Measurements from ENCODE around the gene ERFL.

ERFL gene

GRCh38 chr19:41902594-41902993 lies 25.7 kb downstream of the ERFL start:
- no peak overlapping the region for H3K4me3 ChIP-seq (ENCODE audit: low read depth, low read length)
- peaks cover 65% of the 10 kb centered on the region for H3K36me3 ChIP-seq (ENCODE audit: control insufficient read depth, insufficient read depth, low read length)
- H3K4me1 ChIP-seq (ENCODE audit: control insufficient read depth, insufficient read depth, low read length), result no peaks in the 10 kb centered on the region

GRCh38 chr19:41901707-41902360 lies 26.4 kb downstream of the ERFL start:
- no peaks in the 10 kb centered on the region for H3K4me1 ChIP-seq (ENCODE audit: control insufficient read depth, insufficient read depth, low read length)
- H3K4me3 ChIP-seq (ENCODE audit: low read depth, low read length), result no peak overlapping the region
- H3K9me3 ChIP-seq (ENCODE audit: control insufficient read depth, insufficient read depth, low read depth, low read length), result no peaks in the 10 kb centered on the region
- H3K27me3 ChIP-seq (ENCODE audit: control insufficient read depth, insufficient read depth, low read length), result no peaks in the 10 kb centered on the region
- H3K27ac ChIP-seq (ENCODE audit: low read depth, low read length), result no peak overlapping the region
- no peak overlapping the region for H3K9ac ChIP-seq (ENCODE audit: low read length)
- peaks cover 62% of the 10 kb centered on the region for H3K36me3 ChIP-seq (ENCODE audit: control insufficient read depth, insufficient read depth, low read length)

More at GRCh38 chr19:41902594-41902993, 25.7 kb downstream of the ERFL start:
- H3K27ac ChIP-seq (ENCODE audit: low read depth, low read length), result no peak overlapping the region
- H3K9me3 ChIP-seq (ENCODE audit: control insufficient read depth, insufficient read depth, low read depth, low read length), result no peaks in the 10 kb centered on the region
- no peaks in the 10 kb centered on the region for H3K27me3 ChIP-seq (ENCODE audit: control insufficient read depth, insufficient read depth, low read length)
- H3K9ac ChIP-seq (ENCODE audit: low read length), result no peak overlapping the region

DNA sequence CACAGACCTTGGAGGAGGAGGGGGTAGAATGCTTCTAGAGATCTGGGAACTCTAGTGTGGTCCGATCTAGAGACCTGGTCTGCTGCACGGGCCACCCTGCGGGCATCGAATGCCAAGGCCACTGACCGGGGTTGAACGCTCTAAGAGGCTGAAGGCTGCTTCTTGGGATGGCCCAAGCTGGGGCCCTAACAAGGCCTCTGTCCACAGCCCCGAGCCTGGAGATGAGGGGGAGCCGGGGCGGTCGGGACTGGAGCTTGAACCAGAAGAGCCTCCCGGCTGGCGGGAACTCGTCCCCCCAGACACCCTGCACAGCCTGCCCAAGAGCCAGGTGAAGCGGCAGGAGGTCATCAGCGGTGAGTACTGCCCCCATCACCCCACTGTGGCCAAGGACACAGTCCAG lies 30.0 kb downstream of the ERFL start:
- H3K4me3 ChIP-seq (ENCODE audit: low read depth, low read length), result no peak overlapping the region
- no peak overlapping the region for H3K9ac ChIP-seq (ENCODE audit: low read length)
- peaks cover 40% of the 10 kb centered on the region for H3K36me3 ChIP-seq (ENCODE audit: control insufficient read depth, insufficient read depth, low read length)
- H3K4me1 ChIP-seq (ENCODE audit: control insufficient read depth, insufficient read depth, low read length), result no peaks in the 10 kb centered on the region
- no peak overlapping the region for H3K27ac ChIP-seq (ENCODE audit: low read depth, low read length)
- no peaks in the 10 kb centered on the region for H3K27me3 ChIP-seq (ENCODE audit: control insufficient read depth, insufficient read depth, low read length)
- no peaks in the 10 kb centered on the region for H3K9me3 ChIP-seq (ENCODE audit: control insufficient read depth, insufficient read depth, low read depth, low read length)

- no peak overlapping the region for H3K4me3 ChIP-seq (ENCODE audit: low read depth, low read length)
- H3K4me1 ChIP-seq (ENCODE audit: control insufficient read depth, insufficient read depth, low read length), result no peaks in the 10 kb centered on the region
- H3K9me3 ChIP-seq (ENCODE audit: control insufficient read depth, insufficient read depth, low read depth, low read length), result no peaks in the 10 kb centered on the region
- H3K27me3 ChIP-seq (ENCODE audit: control insufficient read depth, insufficient read depth, low read length), result no peaks in the 10 kb centered on the region
- H3K9ac ChIP-seq (ENCODE audit: low read length), result no peak overlapping the region
- no peak overlapping the region for H3K27ac ChIP-seq (ENCODE audit: low read depth, low read length)
- H3K36me3 ChIP-seq (ENCODE audit: control insufficient read depth, insufficient read depth, low read length), result peaks cover 36% of the 10 kb centered on the region
Observed at GRCh38 chr19:41897820-41898219, 30.4 kb downstream of the ERFL start.

GRCh38 chr19:41897181-41897580 lies 31.1 kb downstream of the ERFL start:
- no peaks in the 10 kb centered on the region for H3K9me3 ChIP-seq (ENCODE audit: control insufficient read depth, insufficient read depth, low read depth, low read length)
- no peaks in the 10 kb centered on the region for H3K27me3 ChIP-seq (ENCODE audit: control insufficient read depth, insufficient read depth, low read length)
- peaks cover 30% of the 10 kb centered on the region for H3K36me3 ChIP-seq (ENCODE audit: control insufficient read depth, insufficient read depth, low read length)
- H3K4me3 ChIP-seq (ENCODE audit: low read depth, low read length), result no peak overlapping the region
- no peak overlapping the region for H3K27ac ChIP-seq (ENCODE audit: low read depth, low read length)
- no peak overlapping the region for H3K9ac ChIP-seq (ENCODE audit: low read length)
- no peaks in the 10 kb centered on the region for H3K4me1 ChIP-seq (ENCODE audit: control insufficient read depth, insufficient read depth, low read length)

DNA sequence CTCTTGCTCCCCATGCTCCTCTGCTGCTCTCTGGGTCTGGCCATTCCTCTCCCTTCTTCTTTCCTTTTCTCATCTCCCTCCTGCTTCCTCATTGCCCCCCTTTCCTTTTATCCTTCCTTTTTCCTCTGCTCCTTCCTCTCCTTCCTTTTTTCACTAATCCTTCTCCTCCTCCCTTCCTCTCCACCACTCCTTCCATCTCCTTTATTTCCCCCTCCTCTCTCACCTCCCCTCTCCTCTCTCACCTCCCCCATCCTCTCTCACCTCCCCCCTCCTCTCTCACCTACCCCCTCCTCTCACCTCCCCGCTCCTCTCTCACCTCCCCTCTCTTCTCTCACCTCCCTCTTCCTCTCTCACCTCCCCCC lies 31.7 kb downstream of the ERFL start:
- Histone ChIP-seq H3K27me3 (ENCODE audit: control insufficient read depth, insufficient read depth, low read length) (no peaks in the 10 kb centered on the region), H3K4me3 (ENCODE audit: low read depth, low read length) (no peak overlapping the region), H3K27ac (ENCODE audit: low read depth, low read length) (no peak overlapping the region), H3K9me3 (ENCODE audit: control insufficient read depth, insufficient read depth, low read depth, low read length) (no peaks in the 10 kb centered on the region), H3K9ac (ENCODE audit: low read length) (no peak overlapping the region), H3K4me1 (ENCODE audit: control insufficient read depth, insufficient read depth, low read length) (no peaks in the 10 kb centered on the region), H3K36me3 (ENCODE audit: control insufficient read depth, insufficient read depth, low read length) (peaks cover 24% of the 10 kb centered on the region)

- Histone ChIP-seq H3K36me3 (ENCODE audit: control insufficient read depth, insufficient read depth, low read length) (peaks cover 24% of the 10 kb centered on the region), H3K27ac (ENCODE audit: low read depth, low read length) (no peak overlapping the region), H3K9ac (ENCODE audit: low read length) (no peak overlapping the region), H3K9me3 (ENCODE audit: control insufficient read depth, insufficient read depth, low read depth, low read length) (no peaks in the 10 kb centered on the region), H3K4me1 (ENCODE audit: control insufficient read depth, insufficient read depth, low read length) (no peaks in the 10 kb centered on the region), H3K27me3 (ENCODE audit: control insufficient read depth, insufficient read depth, low read length) (no peaks in the 10 kb centered on the region), H3K4me3 (ENCODE audit: low read depth, low read length) (no peak overlapping the region)
Observed at GRCh38 chr19:41895745-41896580, 32.3 kb downstream of the ERFL start.

- Histone ChIP-seq H3K9ac (ENCODE audit: low read length) (no peak overlapping the region), H3K27ac (ENCODE audit: low read depth, low read length) (no peak overlapping the region), H3K9me3 (ENCODE audit: control insufficient read depth, insufficient read depth, low read depth, low read length) (no peaks in the 10 kb centered on the region), H3K36me3 (ENCODE audit: control insufficient read depth, insufficient read depth, low read length) (peaks cover 24% of the 10 kb centered on the region), H3K4me3 (ENCODE audit: low read depth, low read length) (no peak overlapping the region), H3K27me3 (ENCODE audit: control insufficient read depth, insufficient read depth, low read length) (no peaks in the 10 kb centered on the region), H3K4me1 (ENCODE audit: control insufficient read depth, insufficient read depth, low read length) (no peaks in the 10 kb centered on the region)
Observed at GRCh38 chr19:41894350-41894749, 33.9 kb downstream of the ERFL start.

GRCh38 chr19:41893899-41894298 lies 34.4 kb downstream of the ERFL start:
- Histone ChIP-seq H3K27ac (ENCODE audit: low read depth, low read length) (no peak overlapping the region), H3K9ac (ENCODE audit: low read length) (no peak overlapping the region), H3K36me3 (ENCODE audit: control insufficient read depth, insufficient read depth, low read length) (peaks cover 28% of the 10 kb centered on the region), H3K4me1 (ENCODE audit: control insufficient read depth, insufficient read depth, low read length) (no peaks in the 10 kb centered on the region), H3K27me3 (ENCODE audit: control insufficient read depth, insufficient read depth, low read length) (no peaks in the 10 kb centered on the region), H3K9me3 (ENCODE audit: control insufficient read depth, insufficient read depth, low read depth, low read length) (no peaks in the 10 kb centered on the region), H3K4me3 (ENCODE audit: low read depth, low read length) (no peak overlapping the region)

DNA sequence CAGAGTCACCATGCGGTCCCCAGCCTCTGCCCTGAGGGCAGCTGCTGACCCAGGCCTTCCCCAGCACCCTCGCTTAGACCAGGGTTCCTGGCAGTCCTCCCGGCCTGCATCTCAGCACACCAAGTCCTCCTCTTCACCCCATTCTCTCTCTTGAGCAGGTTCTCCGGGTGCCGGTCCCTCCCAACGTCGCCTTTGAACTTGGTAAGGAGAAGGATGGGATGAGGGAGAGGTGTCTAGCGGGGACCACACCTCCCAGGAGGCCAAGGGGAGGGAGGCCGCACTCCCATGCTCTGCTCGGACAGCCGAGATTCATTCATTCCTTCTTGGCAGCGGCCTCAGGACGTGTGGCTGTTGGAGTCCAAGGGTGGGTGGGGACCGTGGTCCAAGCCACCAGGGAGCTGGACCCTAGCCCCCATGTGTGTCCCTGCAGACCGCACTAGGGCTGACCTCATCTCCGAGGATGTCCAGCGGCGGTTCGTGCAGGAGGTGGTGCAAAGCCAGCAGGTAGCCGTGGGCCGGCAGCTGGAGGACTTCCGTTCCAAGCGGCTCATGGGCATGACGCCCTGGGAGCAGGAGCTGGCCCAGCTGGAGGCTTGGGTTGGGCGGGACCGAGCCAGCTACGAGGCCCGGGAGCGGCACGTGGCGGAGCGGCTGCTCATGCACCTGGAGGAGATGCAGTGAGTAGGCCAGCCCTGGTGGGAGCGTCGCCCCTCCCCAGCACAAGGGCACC lies 35.9 kb downstream of the ERFL start:
- Histone ChIP-seq H3K36me3 (ENCODE audit: control insufficient read depth, insufficient read depth, low read length) (peaks cover 20% of the 10 kb centered on the region), H3K9ac (ENCODE audit: low read length) (no peak overlapping the region), H3K4me3 (ENCODE audit: low read depth, low read length) (no peak overlapping the region)

DNA sequence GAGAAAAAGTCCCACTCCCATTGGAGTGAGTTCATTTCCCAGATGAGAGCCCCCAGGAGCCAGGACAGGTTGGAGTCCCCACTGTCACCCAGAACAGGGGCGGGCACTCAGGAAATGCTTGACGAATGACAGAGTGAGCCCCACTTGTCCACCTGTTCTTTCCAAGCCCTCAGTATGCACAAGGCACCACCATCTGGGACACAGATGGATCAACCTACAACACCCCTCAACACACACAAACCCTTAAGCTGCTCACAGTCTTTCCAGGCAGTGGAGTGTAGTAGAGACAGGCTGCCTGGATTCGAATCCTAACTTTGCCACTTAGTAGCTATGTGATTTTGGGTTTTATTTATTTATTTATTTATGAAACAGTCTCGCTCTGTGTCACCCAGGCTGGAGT lies 37.3 kb downstream of the ERFL start:
- H3K9me3 ChIP-seq (ENCODE audit: control insufficient read depth, insufficient read depth, low read depth, low read length), result no peaks in the 10 kb centered on the region
- H3K27me3 ChIP-seq (ENCODE audit: control insufficient read depth, insufficient read depth, low read length), result no peaks in the 10 kb centered on the region
- no peak overlapping the region for H3K9ac ChIP-seq (ENCODE audit: low read length)
- H3K27ac ChIP-seq (ENCODE audit: low read depth, low read length), result no peak overlapping the region
- H3K36me3 ChIP-seq (ENCODE audit: control insufficient read depth, insufficient read depth, low read length), result peaks cover 18% of the 10 kb centered on the region
- no peak overlapping the region for H3K4me3 ChIP-seq (ENCODE audit: low read depth, low read length)
- H3K4me1 ChIP-seq (ENCODE audit: control insufficient read depth, insufficient read depth, low read length), result peaks cover 22% of the 10 kb centered on the region

More for the DNA sequence above, 35.9 kb downstream of the ERFL start:
- no peaks in the 10 kb centered on the region for H3K27me3 ChIP-seq (ENCODE audit: control insufficient read depth, insufficient read depth, low read length)
- H3K9me3 ChIP-seq (ENCODE audit: control insufficient read depth, insufficient read depth, low read depth, low read length), result no peaks in the 10 kb centered on the region
- H3K27ac ChIP-seq (ENCODE audit: low read depth, low read length), result no peak overlapping the region
- peaks cover 12% of the 10 kb centered on the region for H3K4me1 ChIP-seq (ENCODE audit: control insufficient read depth, insufficient read depth, low read length)

All from HUES6 (cell line).